Measurements from ENCODE around the gene SCLY. TPM values are rescaled to one million over a fixed set of nuclear protein-coding genes. Genes with fewer than 3 reads are reported as not detected.

The SCLY gene
- total RNA-seq, 4 donors from 2014 or later, result 8.5 to 16.0 (median 11.2) TPM

- no peak for TF ChIP-seq CTCF (IDR thresholded peaks at IDR 0.05; ENCODE audit: low read depth)
Observed at GRCh38 chr2:238104691-238105371, 44.0 kb downstream of the SCLY start.

DNA sequence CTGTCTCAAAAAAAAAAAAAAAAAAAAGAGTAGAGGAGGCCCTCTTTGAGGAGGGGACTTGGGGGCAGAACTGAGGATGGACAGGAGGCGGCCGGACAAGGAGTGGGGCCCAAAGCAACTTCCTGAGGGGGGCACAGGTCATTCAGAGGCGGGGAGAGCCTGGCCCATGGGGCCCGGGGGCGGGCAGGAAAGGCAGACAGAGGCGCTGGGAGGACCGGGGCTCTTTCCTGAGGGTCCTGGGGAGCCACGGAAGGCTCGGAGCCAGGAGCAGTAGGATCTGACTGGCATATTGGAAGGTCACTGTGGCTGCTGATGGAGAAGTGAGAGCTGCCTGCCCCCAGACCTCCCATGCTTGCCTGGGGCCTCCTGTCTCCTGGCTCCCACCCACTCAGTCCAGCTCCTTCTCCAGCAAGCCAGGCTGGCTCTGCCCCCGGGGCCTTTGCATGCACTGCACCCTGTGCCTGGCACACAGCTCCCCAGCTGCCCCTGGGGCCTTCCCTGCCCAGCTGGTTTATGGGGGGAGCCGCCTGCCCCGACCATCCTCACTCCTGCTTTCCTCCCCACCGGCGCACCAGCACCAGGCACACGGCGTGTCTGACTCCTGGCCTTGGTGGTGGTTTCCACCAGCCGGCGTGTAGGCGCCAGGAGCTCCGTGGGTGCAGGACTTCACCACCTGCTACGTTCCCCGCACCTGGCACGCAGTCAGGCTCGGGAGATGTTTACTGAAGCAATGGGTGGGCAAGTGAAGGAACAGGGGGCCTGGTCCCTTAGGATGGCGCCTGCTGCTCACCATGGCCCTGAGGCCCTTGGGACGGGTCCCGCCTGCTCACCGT is 44.9 kb downstream of the SCLY start:
- no peak for TF ChIP-seq CTCF (IDR thresholded peaks at IDR 0.05; ENCODE audit: low read depth)

DNA sequence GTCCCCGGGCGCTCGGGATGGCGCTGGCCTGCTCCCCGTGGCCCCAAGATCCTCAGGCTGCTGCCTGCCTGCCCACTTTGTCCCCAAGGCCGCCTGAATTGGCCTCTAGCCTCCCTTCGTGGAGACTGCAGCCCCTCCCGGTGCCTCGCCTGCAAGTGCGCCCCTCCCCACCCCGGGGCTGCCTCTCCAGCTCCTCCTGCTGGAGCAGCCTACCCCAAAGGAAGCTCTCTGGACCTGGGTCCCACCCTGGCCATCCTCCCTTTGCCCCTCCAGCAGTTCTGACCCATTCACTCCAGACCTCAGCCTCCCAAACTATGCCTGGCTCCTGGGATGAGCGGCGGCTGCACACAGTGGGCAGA is 45.5 kb downstream of the SCLY start:
- TF ChIP-seq CTCF (IDR thresholded peaks at IDR 0.05; ENCODE audit: low read depth), result no peak

GRCh38 chr2:238106698-238107524 is 46.1 kb downstream of the SCLY start:
- no peak for TF ChIP-seq CTCF (IDR thresholded peaks at IDR 0.05; ENCODE audit: low read depth)

GRCh38 chr2:238107525-238108422 is 47.0 kb downstream of the SCLY start:
- TF ChIP-seq CTCF (IDR thresholded peaks at IDR 0.05; ENCODE audit: low read depth), result no peak

DNA sequence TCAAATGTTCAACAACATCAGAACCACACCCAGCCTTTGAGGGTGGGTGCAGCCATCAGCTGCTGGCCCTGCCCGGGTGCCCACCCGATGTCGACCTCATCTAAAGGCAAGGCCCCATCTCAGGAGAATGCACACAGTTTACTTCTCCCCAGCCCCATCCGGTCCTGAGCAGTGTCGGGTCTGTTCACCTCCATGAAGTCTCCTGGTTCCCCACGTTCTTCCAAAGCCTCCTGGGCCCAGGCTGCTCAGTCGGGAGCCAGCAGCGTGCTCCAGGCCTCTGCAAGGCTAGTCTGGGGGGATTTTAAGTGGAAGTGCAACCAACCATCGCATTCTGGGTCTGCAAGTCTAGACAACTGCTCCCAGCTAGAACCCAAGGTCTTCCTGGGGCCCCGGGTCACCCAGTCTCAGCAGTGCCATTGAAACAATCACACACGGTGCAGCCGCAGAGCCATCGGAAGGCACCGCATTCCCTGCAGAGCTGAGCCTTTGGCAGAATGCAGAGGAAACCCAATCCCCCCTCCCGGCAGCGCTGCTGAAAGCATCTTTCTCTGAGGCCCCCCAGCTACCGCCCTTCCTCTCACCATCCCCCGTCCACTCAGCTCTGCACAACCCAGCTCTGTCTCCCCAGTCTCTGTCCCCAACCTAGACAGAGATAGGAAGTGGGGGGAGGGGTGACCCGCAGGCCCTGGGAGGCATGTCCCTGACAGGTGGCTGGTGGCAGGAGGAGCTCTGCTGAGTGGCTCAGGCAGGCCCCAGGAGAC is 47.8 kb downstream of the SCLY start:
- no peak for TF ChIP-seq CTCF (IDR thresholded peaks at IDR 0.05; ENCODE audit: low read depth)
